ENCODE data around the gene CACYBP. TPM values are rescaled to one million over a fixed set of nuclear protein-coding genes. Genes with fewer than 3 reads are reported as not detected.
A peak's percentile ranks its signal among the peaks of the same experiment; 100 is the strongest.

Gene CACYBP
- total RNA-seq, 1 experiment from 2014 or later: 202 TPM

GRCh38 chr1:174960362-174960761 lies 39.4 kb upstream of the CACYBP start:
- no peak for TF ChIP-seq CTCF (conservative IDR thresholded peaks at IDR 0.05)
- H4K91ac ChIP-seq (ENCODE audit: insufficient read length, low read depth, low read length): no peak overlapping the region
- H3K27me3 Mint-ChIP-seq (ENCODE audit: low read depth): no peaks in the 10 kb centered on the region
- no peak overlapping the region for H3T11ph ChIP-seq (ENCODE audit: low read length)
- no peaks in the 10 kb centered on the region for H3K27me3 ChIP-seq (ENCODE audit: insufficient read depth, low read length)
- no peak overlapping the region for H3K23ac ChIP-seq (ENCODE audit: insufficient read length, low read depth, low read length)
- no peak overlapping the region for H2BK5ac ChIP-seq (ENCODE audit: insufficient read length, low read length)
- no CpG with 5 or more reads among the region's 2 CpGs for WGBS (ENCODE audit: extremely low coverage, insufficient read length, low lambda C conversion rate)
- H4K8ac ChIP-seq (replicated peaks; ENCODE audit: insufficient read length, low read depth, low read length): no peak overlapping the region
- peaks cover 13% of the 10 kb centered on the region in 2 experiments for H3K4me1 Mint-ChIP-seq
- no peak overlapping the region for H3K9ac ChIP-seq (ENCODE audit: extremely low read depth, insufficient read length, low read length)
- H3K4ac ChIP-seq (ENCODE audit: low read depth, low read length): no peak overlapping the region
- H3K79me1 ChIP-seq (ENCODE audit: insufficient read depth, low read depth, low read length, poor library complexity, severe bottlenecking): no peaks in the 10 kb centered on the region
- no peak overlapping the region for H3K56ac ChIP-seq (ENCODE audit: insufficient read length, low read depth, low read length)
- no peak overlapping the region for H2BK12ac ChIP-seq (ENCODE audit: insufficient read length, low read depth, low read length)
- no peaks in the 10 kb centered on the region for H3K79me2 ChIP-seq (ENCODE audit: insufficient read depth, low read length)
- no peak overlapping the region for H2BK15ac ChIP-seq (ENCODE audit: low read depth, low read length)
- peaks cover under 1% of the 10 kb centered on the region; the same call in 1 of the 2 replicates for H3K4me1 ChIP-seq (ENCODE audit: insufficient read depth, low read length)
- no peak overlapping the region for H2AFZ ChIP-seq (ENCODE audit: low read length)
- DNase-seq: no peak
- no peak overlapping the region for H3K18ac ChIP-seq (ENCODE audit: insufficient read length, low read depth, low read length)
- no peak overlapping the region for H3K27ac ChIP-seq (ENCODE audit: insufficient read length, low read depth, low read length)
- no peak overlapping the region for H2BK120ac ChIP-seq (ENCODE audit: low read depth, low read length, poor library complexity, severe bottlenecking)
- H3K4me2 ChIP-seq (ENCODE audit: insufficient read depth, insufficient read length, low read length): no peak overlapping the region
- no peaks in the 10 kb centered on the region for H3K9me3 ChIP-seq (ENCODE audit: control insufficient read depth, low read depth, low read length)
- H2BK20ac ChIP-seq (ENCODE audit: low read depth, low read length, poor library complexity, severe bottlenecking): no peak overlapping the region
- no peaks in the 10 kb centered on the region for H3K23me2 ChIP-seq (ENCODE audit: insufficient read length, low read depth, low read length, poor library complexity, severe bottlenecking)
- no peak overlapping the region for H2AK5ac ChIP-seq (ENCODE audit: insufficient read length, low read length)
- 0 out of 7 replicates have a peak overlapping the region, but pooled peaks of 1 of the 3 experiments have one; percentile 35 for H3K27ac Mint-ChIP-seq
- no peak overlapping the region for H4K5ac ChIP-seq (ENCODE audit: insufficient read length, low read depth, low read length)
- peaks cover 16 to 48% (median 47%) of the 10 kb centered on the region in 3 experiments; a peak in 6 of 7 replicates for H3K36me3 Mint-ChIP-seq (ENCODE audit: insufficient read depth in 1 of 3, low read depth in 3 of 3)
- no peaks in the 10 kb centered on the region for H3K9me3 Mint-ChIP-seq
- no peak overlapping the region for H3K14ac ChIP-seq (ENCODE audit: insufficient read depth, low read length)
- no peaks in the 10 kb centered on the region for H4K20me1 ChIP-seq (ENCODE audit: control insufficient read depth, insufficient read depth, insufficient read length)
- H3K4me3 Mint-ChIP-seq: no peak overlapping the region

All from H9 (cell line).